K562 (cell line): ENCODE measurements around the gene RPS6KL1. TPM values are rescaled to one million over a fixed set of nuclear protein-coding genes. Genes with fewer than 3 reads are reported as not detected.

ENCODE experiments used
- ASH1L ChIP-seq: fragments of 450-650 bp; IDR thresholded peaks from 2 replicates; pipeline ENCODE4 v1.6.1; 2018; ENCODE audit warnings: borderline replicate concordance, mild to moderate bottlenecking, low read depth; ENCODE audit not compliant: partially characterized antibody
- ATF7 ChIP-seq: fragments of 450-650 bp; IDR thresholded peaks from 2 replicates; pipeline ENCODE4 v1.7.1; 2014; ENCODE audit warnings: mild to moderate bottlenecking, moderate library complexity
- BRD4 ChIP-seq: fragments of 200-600 bp; sonication (generic); IDR thresholded peaks from 2 replicates; pipeline ENCODE4 v1.6.1; 2017; ENCODE audit warnings: inconsistent platforms
- CBX5 ChIP-seq: IDR thresholded peaks from 2 replicates; pipeline ENCODE4 v1.6.1; 2014; ENCODE audit warnings: low read depth, borderline replicate concordance
- CHCHD3 ChIP-seq: fragments of 250-450 bp; sonication (Bioruptor Pico); IDR thresholded peaks from 2 replicates; pipeline ENCODE4 v2.1.2; 2022; ENCODE audit warnings: mild to moderate bottlenecking
- CTBP1 ChIP-seq: fragments of 450-650 bp; IDR thresholded peaks from 2 replicates; pipeline ENCODE4 v1.6.1; 2016; ENCODE audit warnings: borderline replicate concordance
- DMBX1 ChIP-seq: fragments of 250-450 bp; sonication (Bioruptor Pico); IDR thresholded peaks from 2 replicates; pipeline ENCODE4 v1.8.0; 2022; ENCODE audit warnings: inconsistent platforms, mild to moderate bottlenecking, moderate library complexity, borderline replicate concordance
- E2F3 ChIP-seq: fragments of 250-450 bp; sonication (Bioruptor Pico); IDR thresholded peaks from 2 replicates; pipeline ENCODE4 v1.4.0; 2020; ENCODE audit warnings: mild to moderate bottlenecking
- E2F6 ChIP-seq, 2 experiments: IDR thresholded peaks; 2 replicates each; pipeline ENCODE4 v1.6.1; 2011; ENCODE audit warnings: borderline replicate concordance in 1 of 2, control low read depth in 1 of 2, low read depth in 1 of 2, low read length in 1 of 2, mild to moderate bottlenecking in 1 of 2, mixed read lengths in 1 of 2, moderate library complexity in 1 of 2; ENCODE audit not compliant: insufficient read depth in 1 of 2, insufficient read length in 1 of 2, poor library complexity in 1 of 2, severe bottlenecking in 1 of 2; ENCODE audit errors: extremely low read depth in 1 of 2
- ETS2 ChIP-seq: IDR thresholded peaks from 2 replicates; pipeline ENCODE4 v1.6.1; 2016; ENCODE audit warnings: borderline replicate concordance, missing genetic modification characterization, mild to moderate bottlenecking, moderate library complexity, missing compliant biosample characterization; ENCODE audit not compliant: poor library complexity, severe bottlenecking
- KLF10 ChIP-seq: fragments of 250-450 bp; sonication (Bioruptor Pico); IDR thresholded peaks from 2 replicates; pipeline ENCODE4 v1.6.1; 2021; ENCODE audit warnings: matching md5 sums
- LEF1 ChIP-seq: fragments of 450-650 bp; IDR thresholded peaks from 2 replicates; pipeline ENCODE4 v1.6.1; 2016; ENCODE audit warnings: mild to moderate bottlenecking
- PCBP1 ChIP-seq: fragments of 200-400 bp; formaldehyde crosslinking; IDR thresholded peaks from 2 replicates; pipeline ENCODE4 v1.6.1; 2018; ENCODE audit warnings: mild to moderate bottlenecking, low read depth, low read length; ENCODE audit not compliant: poor library complexity, severe bottlenecking
- POLR2AphosphoS5 ChIP-seq: IDR thresholded peaks from 2 replicates; pipeline ENCODE4 v1.6.1; 2011; ENCODE audit warnings: mild to moderate bottlenecking, low read depth, low read length, moderate library complexity; ENCODE audit not compliant: control insufficient read depth, insufficient read depth
- POLR2G ChIP-seq: fragments of 200-400 bp; formaldehyde crosslinking; IDR thresholded peaks from 2 replicates; pipeline ENCODE4 v1.6.1; 2017; ENCODE audit warnings: low read depth, mild to moderate bottlenecking, antibody characterized with exemption, low read length, moderate library complexity
- POLR3A ChIP-seq: IDR thresholded peaks from 2 replicates; pipeline ENCODE4 v1.6.1; 2011; ENCODE audit warnings: borderline replicate concordance, mild to moderate bottlenecking, moderate library complexity; ENCODE audit not compliant: insufficient read length, insufficient read depth; ENCODE audit errors: extremely low read depth
- RB1 ChIP-seq: fragments of 450-650 bp; IDR thresholded peaks from 2 replicates; pipeline ENCODE4 v1.6.1; 2017; ENCODE audit warnings: low read depth, mild to moderate bottlenecking
- RBM34 ChIP-seq: fragments of 200-400 bp; formaldehyde crosslinking; IDR thresholded peaks from 2 replicates; pipeline ENCODE4 v1.6.1; 2018; ENCODE audit warnings: low read length, borderline replicate concordance; ENCODE audit not compliant: insufficient read depth
- SIN3A ChIP-seq, 2 experiments: fragments of 150-350 bp in 1 of 2; IDR thresholded peaks; 2 replicates each; pipeline ENCODE4 v1.6.1; 2011 to 2016; ENCODE audit warnings: borderline replicate concordance in 2 of 2, low read depth in 2 of 2, low read length in 2 of 2, mild to moderate bottlenecking in 2 of 2, moderate library complexity in 2 of 2; ENCODE audit not compliant: control insufficient read depth in 1 of 2
- SMARCE1 ChIP-seq: fragments of 450-650 bp; IDR thresholded peaks from 2 replicates; pipeline ENCODE4 v1.7.1; 2016; ENCODE audit warnings: mild to moderate bottlenecking
- TCF3 ChIP-seq: sonication (generic); formaldehyde crosslinking; IDR thresholded peaks from 2 replicates; pipeline ENCODE4 v1.4.0; 2020; ENCODE audit warnings: mild to moderate bottlenecking, missing genetic modification reagents
- XRCC3 ChIP-seq: fragments of 450-650 bp; IDR thresholded peaks from 2 replicates; pipeline ENCODE4 v1.6.1; 2017; ENCODE audit warnings: mild to moderate bottlenecking, moderate library complexity
- ZFP1 ChIP-seq: fragments of 450-650 bp; formaldehyde crosslinking; IDR thresholded peaks from 2 replicates; pipeline ENCODE4 v1.4.0; 2020; ENCODE audit warnings: mild to moderate bottlenecking, mixed read lengths
- ZNF274 ChIP-seq: IDR thresholded peaks from 2 replicates; pipeline ENCODE4 v1.6.1; 2011; ENCODE audit warnings: low read depth, mild to moderate bottlenecking, low read length, moderate library complexity, borderline replicate concordance
- ZNF3 ChIP-seq: fragments of 250-450 bp; sonication (Bioruptor Pico); IDR thresholded peaks from 2 replicates; pipeline ENCODE4 v1.5.0; 2021; ENCODE audit warnings: mild to moderate bottlenecking, moderate library complexity
- ZNF347 ChIP-seq: fragments of 450-650 bp; formaldehyde crosslinking; IDR thresholded peaks from 2 replicates; pipeline ENCODE4 v1.4.0; 2020; ENCODE audit warnings: low read depth, mild to moderate bottlenecking, moderate library complexity
- ZNF551 ChIP-seq: fragments of 250-450 bp; sonication (Bioruptor Pico); IDR thresholded peaks from 2 replicates; pipeline ENCODE4 v1.5.0; 2021; ENCODE audit warnings: mild to moderate bottlenecking, moderate library complexity
- ZNF75A ChIP-seq: fragments of 450-650 bp; formaldehyde crosslinking; IDR thresholded peaks from 2 replicates; pipeline ENCODE4 v1.4.0; 2020; ENCODE audit warnings: mild to moderate bottlenecking
- polyA plus RNA-seq, 8 experiments: library from polyadenylated mRNA; depleted of rRNA in 4 of 8; stranded (reverse) in 5 of 8; unstranded in 3 of 8; fragments of >200 nt; fragmentation: Nextera tagmentation in 2 of 8; fragmentation: Illumina TruSeq in 1 of 8; extraction: Ambion mirVana in 2 of 8; extraction: Trizol in 1 of 8; gene quantifications; 2 replicates each; pipeline versions ENCODE4 v1.2.1 to v1.2.3, GENCODE V29; 2011 to 2014; ENCODE audit warnings: inconsistent platforms in 1 of 8, missing spikeins in 1 of 8
- total RNA-seq, 7 experiments: library from RNA; depleted of rRNA in 6 of 7; stranded (reverse); fragments of >200 nt in 6 of 7; fragmentation: Illumina TruSeq in 2 of 7; extraction: Trizol in 2 of 7; gene quantifications; 2 replicates each; pipeline versions ENCODE4 v1.2.1 to v1.2.3, GENCODE V29; 2011 to 2021; ENCODE audit warnings: low replicate concordance in 1 of 7
- TF ChIP-seq, protein P1 (sequence below), 2 experiments: fragments of 450-650 bp; conservative IDR thresholded peaks; 2 replicates each; pipeline ENCODE4 v1.6.1; 2017; ENCODE audit warnings: mild to moderate bottlenecking in 2 of 2, moderate library complexity in 2 of 2

The RPS6KL1 gene
- total and polyA plus RNA-seq, 9 of the 15 experiments (the other 6 are each of a cell fraction or from before 2014, with no cell fraction given): 0.91 to 15.5 (median 8.1) TPM

- TF ChIP-seq CBX5 (no peak), CTBP1 (no peak), TCF3 (CRISPR knock-in tag) (no peak), ETS2 (tag) (no peak), KLF10 (no peak), E2F3 (CRISPR knock-in tag) (no peak), RB1 (no peak), ZNF551 (no peak), SIN3A (IDR thresholded peaks at IDR 0.05; ENCODE audit: borderline replicate concordance in 2 of 2, control insufficient read depth in 1 of 2, low read depth in 2 of 2, low read length in 2 of 2) (peak in 1 of 2 experiments; percentile 62; a peak in 1 of 4 replicates), SMARCE1 (no peak), ATF7 (no peak), ASH1L (no peak), POLR2G (0 out of 2 replicates have a peak, but pooled peaks have one; percentile 46), BRD4 (no peak), PCBP1 (no peak), ZFP1 (no peak), RBM34 (no peak), ZNF3 (no peak), XRCC3 (no peak), DMBX1 (CRISPR knock-in tag) (no peak), ZNF274 (no peak), CHCHD3 (no peak), ZNF75A (CRISPR knock-in tag) (no peak), ZNF347 (CRISPR knock-in tag) (no peak), E2F6 (IDR thresholded peaks at IDR 0.05; ENCODE audit: borderline replicate concordance in 1 of 2, extremely low read depth in 1 of 2, insufficient read depth in 1 of 2, insufficient read length in 1 of 2, low read depth in 1 of 2, low read length in 1 of 2, poor library complexity in 1 of 2, severe bottlenecking in 1 of 2) (peak in 1 of 2 experiments; percentile 59), POLR3A (no peak), POLR2AphosphoS5 (peak; percentile 55; the same call in 1 of the 2 replicates), LEF1 (no peak)
- TF ChIP-seq, protein P1, sequence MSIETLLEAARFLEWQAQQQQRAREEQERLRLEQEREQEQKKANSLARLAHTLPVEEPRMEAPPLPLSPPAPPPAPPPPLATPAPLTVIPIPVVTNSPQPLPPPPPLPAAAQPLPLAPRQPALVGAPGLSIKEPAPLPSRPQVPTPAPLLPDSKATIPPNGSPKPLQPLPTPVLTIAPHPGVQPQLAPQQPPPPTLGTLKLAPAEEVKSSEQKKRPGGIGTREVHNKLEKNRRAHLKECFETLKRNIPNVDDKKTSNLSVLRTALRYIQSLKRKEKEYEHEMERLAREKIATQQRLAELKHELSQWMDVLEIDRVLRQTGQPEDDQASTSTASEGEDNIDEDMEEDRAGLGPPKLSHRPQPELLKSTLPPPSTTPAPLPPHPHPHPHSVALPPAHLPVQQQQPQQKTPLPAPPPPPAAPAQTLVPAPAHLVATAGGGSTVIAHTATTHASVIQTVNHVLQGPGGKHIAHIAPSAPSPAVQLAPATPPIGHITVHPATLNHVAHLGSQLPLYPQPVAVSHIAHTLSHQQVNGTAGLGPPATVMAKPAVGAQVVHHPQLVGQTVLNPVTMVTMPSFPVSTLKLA (conservative IDR thresholded peaks at IDR 0.05): peak; percentile 86 to 88
Observed at GRCh38 chr14:74905595-74906142, 17.4 kb downstream of the RPS6KL1 start (continued).
